HEK293 (cell line): Measurements from ENCODE around the gene MAGOHB.

Experiments
- CTCF ChIA-PET: fragments of 350-600 bp; formaldehyde crosslinking; extraction: SDS; loops from one replicate; lab custom pipeline; 2021; ENCODE audit warnings: antibody characterized with exemption; lab: Yijun Ruan, JAX
- POLR2A ChIA-PET: fragments of 300-600 bp; formaldehyde crosslinking; extraction: SDS; loops from one replicate; lab custom pipeline; 2020; ENCODE audit warnings: antibody characterized with exemption, inconsistent platforms; lab: Yijun Ruan, JAX
- H3K27ac ChIP-seq: fragments of 200-500 bp; sonication (Bioruptor generic); 2 replicates; pipeline ENCODE4 v1.5.1; 2014; ENCODE audit warnings: low read depth, low read length, control low read depth, inconsistent platforms; ENCODE audit errors: extremely low read depth
- H3K36me3 ChIP-seq, 2 experiments: fragments of 200-500 bp in 1 of 2; sonication (Bioruptor generic) in 1 of 2; 1 replicate in 1 of 2; 2 replicates in 1 of 2; pipeline ENCODE4 v1.5.1; 2014 to 2017; ENCODE audit warnings: inconsistent platforms in 2 of 2, low read length in 2 of 2; ENCODE audit not compliant: control insufficient read depth in 2 of 2, insufficient read depth in 1 of 2
- H3K4me1 ChIP-seq: fragments of 200-500 bp; sonication (Bioruptor generic); 2 replicates; pipeline ENCODE4 v1.5.1; 2014; ENCODE audit warnings: mild to moderate bottlenecking, low read length, inconsistent platforms; ENCODE audit not compliant: control insufficient read depth, insufficient read depth
- H3K4me3 ChIP-seq: 2 replicates; pipeline ENCODE4 v1.5.1; 2011; ENCODE audit warnings: low read depth, mild to moderate bottlenecking, control low read depth, low read length, moderate library complexity
- H3K9me3 ChIP-seq: fragments of 200-500 bp; sonication (Bioruptor generic); 2 replicates; pipeline ENCODE4 v1.5.1; 2014; ENCODE audit warnings: low read depth, low read length, inconsistent platforms; ENCODE audit not compliant: control insufficient read depth, insufficient read depth
- AEBP2 ChIP-seq: fragments of 450-650 bp; formaldehyde crosslinking; IDR thresholded peaks from 2 replicates; pipeline ENCODE4 v1.5.1; 2016; ENCODE audit warnings: missing biosample characterization, missing genetic modification characterization, borderline replicate concordance
- KLF9 ChIP-seq: fragments of 450-650 bp; formaldehyde crosslinking; IDR thresholded peaks from 2 replicates; pipeline ENCODE4 v1.5.1; 2016; ENCODE audit warnings: missing biosample characterization, missing genetic modification characterization, low read depth
- MZF1 ChIP-seq: fragments of 450-650 bp; formaldehyde crosslinking; IDR thresholded peaks from 2 replicates; pipeline ENCODE4 v1.5.1; 2017; ENCODE audit warnings: missing biosample characterization, missing genetic modification characterization, borderline replicate concordance
- PRDM4 ChIP-seq: fragments of 450-650 bp; formaldehyde crosslinking; IDR thresholded peaks from 2 replicates; pipeline ENCODE4 v1.5.1; 2017; ENCODE audit warnings: missing biosample characterization, missing genetic modification characterization
- SP2 ChIP-seq: fragments of 450-650 bp; formaldehyde crosslinking; IDR thresholded peaks from 2 replicates; pipeline ENCODE4 v1.5.1; 2016; ENCODE audit warnings: missing biosample characterization, missing genetic modification characterization
- SP7 ChIP-seq: fragments of 450-650 bp; formaldehyde crosslinking; IDR thresholded peaks from 2 replicates; pipeline ENCODE4 v1.5.1; 2016; ENCODE audit warnings: missing biosample characterization, missing genetic modification characterization
- ZBTB1 ChIP-seq: fragments of 450-650 bp; formaldehyde crosslinking; IDR thresholded peaks from 2 replicates; pipeline ENCODE4 v1.5.1; 2016; ENCODE audit warnings: missing biosample characterization, missing genetic modification characterization
- ZBTB20 ChIP-seq: fragments of 450-650 bp; formaldehyde crosslinking; IDR thresholded peaks from 2 replicates; pipeline ENCODE4 v1.5.1; 2016; ENCODE audit warnings: missing biosample characterization, missing genetic modification characterization
- ZBTB6 ChIP-seq: fragments of 450-650 bp; formaldehyde crosslinking; IDR thresholded peaks from 2 replicates; pipeline ENCODE4 v1.5.1; 2017; ENCODE audit warnings: missing biosample characterization, missing genetic modification characterization
- ZNF138 ChIP-seq: fragments of 450-650 bp; formaldehyde crosslinking; IDR thresholded peaks from 2 replicates; pipeline ENCODE4 v1.5.1; 2016; ENCODE audit warnings: missing biosample characterization, missing genetic modification characterization, borderline replicate concordance
- ZNF157 ChIP-seq: fragments of 450-650 bp; formaldehyde crosslinking; IDR thresholded peaks from 2 replicates; pipeline ENCODE4 v1.5.1; 2016; ENCODE audit warnings: missing biosample characterization, missing genetic modification characterization
- ZNF2 ChIP-seq: fragments of 450-650 bp; formaldehyde crosslinking; IDR thresholded peaks from 2 replicates; pipeline ENCODE4 v1.5.1; 2016; ENCODE audit warnings: missing biosample characterization, missing genetic modification characterization
- ZNF211 ChIP-seq: fragments of 450-650 bp; formaldehyde crosslinking; IDR thresholded peaks from 2 replicates; pipeline ENCODE4 v1.5.1; 2016; ENCODE audit warnings: low read depth, missing biosample characterization, missing genetic modification characterization
- ZNF311 ChIP-seq: fragments of 450-650 bp; formaldehyde crosslinking; IDR thresholded peaks from 2 replicates; pipeline ENCODE4 v1.5.1; 2017; ENCODE audit warnings: missing biosample characterization, missing genetic modification characterization, borderline replicate concordance
- ZNF426 ChIP-seq: fragments of 450-650 bp; formaldehyde crosslinking; IDR thresholded peaks from 2 replicates; pipeline ENCODE4 v1.5.1; 2017; ENCODE audit warnings: missing biosample characterization, missing genetic modification characterization, mild to moderate bottlenecking, inconsistent platforms, moderate library complexity
- ZNF488 ChIP-seq: fragments of 450-650 bp; formaldehyde crosslinking; IDR thresholded peaks from 2 replicates; pipeline ENCODE4 v1.5.1; 2016; ENCODE audit warnings: missing biosample characterization, missing genetic modification characterization
- ZNF514 ChIP-seq: fragments of 450-650 bp; formaldehyde crosslinking; IDR thresholded peaks from 2 replicates; pipeline ENCODE4 v1.5.1; 2016; ENCODE audit warnings: missing biosample characterization, missing genetic modification characterization
- ZNF654 ChIP-seq: fragments of 450-650 bp; formaldehyde crosslinking; IDR thresholded peaks from 2 replicates; pipeline ENCODE4 v1.5.1; 2016; ENCODE audit warnings: low read depth, missing biosample characterization, missing genetic modification characterization
- ZNF670 ChIP-seq: fragments of 450-650 bp; formaldehyde crosslinking; IDR thresholded peaks from 2 replicates; pipeline ENCODE4 v1.5.1; 2016; ENCODE audit warnings: missing biosample characterization, missing genetic modification characterization, low read depth
- ZXDB ChIP-seq: fragments of 450-650 bp; formaldehyde crosslinking; IDR thresholded peaks from 2 replicates; pipeline ENCODE4 v1.5.1; 2016; ENCODE audit warnings: missing biosample characterization, missing genetic modification characterization

The MAGOHB gene

GRCh38 chr12:10618338-10618987 lies 5.1 kb upstream of the MAGOHB start:
- no peak overlapping the region for H3K4me3 ChIP-seq
- CTCF ChIA-PET: interaction anchor here (0.6 to 0.7 kb wide), 2 partner anchors 8 to 363 kb away, joined by 3 to 4 read pairs; no protein-coding TSS in a partner anchor
- H3K4me1 ChIP-seq: no peaks in the 10 kb centered on the region
- H3K36me3 ChIP-seq: no peaks in the 10 kb centered on the region
- no peak overlapping the region for H3K27ac ChIP-seq
- POLR2A ChIA-PET: no interaction called here
- no peaks in the 10 kb centered on the region for H3K9me3 ChIP-seq
- TF ChIP-seq ZNF654 (tag by site-specific recombination): no peak
- TF ChIP-seq ZNF426 (tag by site-specific recombination): no peak
- no peak for TF ChIP-seq ZNF138 (tag by site-specific recombination)
- no peak for TF ChIP-seq SP7 (tag by site-specific recombination)
- no peak for TF ChIP-seq ZNF157 (tag by site-specific recombination)
- TF ChIP-seq ZNF670 (tag by site-specific recombination): no peak
- TF ChIP-seq ZNF211 (tag by site-specific recombination): no peak
- TF ChIP-seq AEBP2 (tag by site-specific recombination): no peak
- TF ChIP-seq ZBTB20 (tag by site-specific recombination): no peak
- no peak for TF ChIP-seq ZNF488 (tag by site-specific recombination)
- no peak for TF ChIP-seq PRDM4 (tag by site-specific recombination)
- TF ChIP-seq ZBTB6 (tag by site-specific recombination): no peak
- no peak for TF ChIP-seq MZF1 (tag by site-specific recombination)
- TF ChIP-seq ZNF514 (tag by site-specific recombination): no peak
- no peak for TF ChIP-seq KLF9 (tag by site-specific recombination)
- no peak for TF ChIP-seq ZBTB1
- no peak for TF ChIP-seq ZNF311 (tag by site-specific recombination)
- no peak for TF ChIP-seq ZXDB (tag by site-specific recombination)
- TF ChIP-seq SP2 (tag by site-specific recombination): no peak
- TF ChIP-seq ZNF2 (tag by site-specific recombination): no peak
